ENCODE data around the gene PKP1.

GRCh38 chr1:201360901-201361651 lies 77.8 kb downstream of the PKP1 start:
- TF ChIP-seq CTCF (IDR thresholded peaks at IDR 0.05) (no peak), ZFX (IDR thresholded peaks at IDR 0.05; ENCODE audit: borderline replicate concordance) (no peak)

Data from 22Rv1 (cell line).